HG02970 (cell line): ENCODE data around the gene BASP1.
A peak's percentile ranks its signal among the peaks of the same experiment; 100 is the strongest.
"Not testable (repeated sequence)": the region's sequence is repeated elsewhere in the genome, so short reads cannot be mapped to it uniquely, and the experiment has no call there.

Source experiments
- ATAC-seq: cut with Tn5 transposase; IDR thresholded peaks from one replicate; pipeline ENCODE4 v1.9.1; 2021; ENCODE audit warnings: mild to moderate bottlenecking, moderate library complexity, moderate number of reproducible peaks; ENCODE audit not compliant: unreplicated experiment, low FRiP score

The BASP1 gene

GRCh38 chr5:17282283-17283120 lies 65.1 kb downstream of the BASP1 start:
- peak; percentile 86 for ATAC-seq

- no peak for ATAC-seq
These were observed 65.6 kb downstream of the BASP1 start for GRCh38 chr5:17283121-17283415.

GRCh38 chr5:17287501-17288155 lies 70.2 kb downstream of the BASP1 start:
- ATAC-seq: no peak

- ATAC-seq: no peak
These were observed 71.1 kb downstream of the BASP1 start for GRCh38 chr5:17288570-17288969.

- no peak for ATAC-seq
These were observed 72.5 kb downstream of the BASP1 start for GRCh38 chr5:17289681-17290539.

- ATAC-seq: no peak
These were observed 73.1 kb downstream of the BASP1 start for GRCh38 chr5:17290540-17290974.

GRCh38 chr5:17292434-17293015 lies 75.1 kb downstream of the BASP1 start:
- no peak for ATAC-seq

- no peak for ATAC-seq
These were observed 77.3 kb downstream of the BASP1 start for GRCh38 chr5:17294639-17295311.

GRCh38 chr5:17295671-17296070 lies 78.2 kb downstream of the BASP1 start:
- ATAC-seq: no peak

- ATAC-seq: no peak
These were observed 84.7 kb downstream of the BASP1 start for GRCh38 chr5:17302106-17302505.

- no peak for ATAC-seq
These were observed 85.2 kb downstream of the BASP1 start for GRCh38 chr5:17302604-17303003.

GRCh38 chr5:17304282-17304681 lies 86.9 kb downstream of the BASP1 start:
- no peak for ATAC-seq

- ATAC-seq: no peak
These were observed 87.6 kb downstream of the BASP1 start for GRCh38 chr5:17305017-17305416.

GRCh38 chr5:17305964-17306725 lies 88.7 kb downstream of the BASP1 start:
- no peak for ATAC-seq

- no peak for ATAC-seq
These were observed 89.3 kb downstream of the BASP1 start for GRCh38 chr5:17306726-17307091.

- not testable (repeated sequence) for ATAC-seq
These were observed 90.0 kb downstream of the BASP1 start for GRCh38 chr5:17307440-17307839.

- ATAC-seq: no peak
These were observed 91.1 kb downstream of the BASP1 start for GRCh38 chr5:17308326-17309065.

GRCh38 chr5:17309462-17309861 lies 92.0 kb downstream of the BASP1 start:
- ATAC-seq: no peak

- not testable (repeated sequence) for ATAC-seq
These were observed 93.1 kb downstream of the BASP1 start for GRCh38 chr5:17310502-17310901.
